Measurements from ENCODE around the gene ACIN1. TPM values are rescaled to one million over a fixed set of nuclear protein-coding genes. Genes with fewer than 3 reads are reported as not detected.

ACIN1 gene
- total RNA-seq, 1 experiment from 2014 or later, result 181 TPM

DNA sequence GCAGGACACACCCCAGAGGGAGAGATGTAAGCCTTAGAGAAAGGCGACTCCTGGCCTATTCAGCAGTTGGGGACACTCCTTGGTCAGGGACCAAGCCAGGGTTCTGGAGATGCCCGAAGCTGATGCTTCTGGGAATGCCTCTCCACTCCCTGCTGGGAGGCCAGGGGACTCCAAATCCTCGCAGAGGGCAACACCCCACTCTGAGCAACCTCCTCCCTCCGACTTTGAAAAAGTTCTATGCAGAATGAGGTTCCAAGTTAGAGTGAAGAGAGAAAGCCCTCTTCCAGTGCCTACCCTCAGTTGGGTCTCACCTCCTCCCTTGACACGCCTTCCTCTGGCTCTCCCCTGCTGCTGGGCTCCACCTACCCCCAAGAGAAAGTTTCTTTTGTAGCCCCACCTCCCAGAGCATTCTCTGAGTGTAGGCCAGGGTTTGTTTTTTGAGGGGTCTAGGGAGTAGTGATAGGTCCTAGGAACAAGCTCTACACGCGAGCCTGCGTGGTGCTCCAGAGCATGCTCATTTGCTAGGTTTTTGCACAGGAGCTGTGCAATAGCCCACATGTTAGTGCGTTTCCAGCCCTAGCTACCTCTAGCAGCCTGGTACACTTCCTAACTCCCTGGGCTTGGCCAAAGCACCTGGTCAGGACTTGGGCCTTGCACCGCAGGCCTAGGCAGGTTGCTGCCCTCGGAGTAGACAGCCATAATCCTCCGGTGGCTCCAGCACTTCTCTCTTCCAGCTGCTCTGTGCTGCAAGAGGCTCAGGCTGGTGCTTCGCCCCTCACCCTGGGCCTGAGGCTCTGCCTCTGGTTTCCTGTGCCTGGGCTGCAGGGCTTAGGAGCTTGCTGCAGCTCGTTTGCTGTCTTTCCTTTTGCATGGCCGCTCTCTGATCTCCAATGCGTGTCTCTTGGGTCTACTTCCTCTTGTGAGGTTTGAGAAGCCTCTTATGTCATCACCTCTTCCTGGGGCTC, 24.7 kb upstream of the ACIN1 start:
- no peaks in the 10 kb centered on the region for H3K36me3 Mint-ChIP-seq (ENCODE audit: insufficient read depth, unreplicated experiment)
- no peaks in the 10 kb centered on the region for H3K9me3 Mint-ChIP-seq (ENCODE audit: low read depth, unreplicated experiment)
- CTCF ChIA-PET, result interaction anchor here (0.8 to 2.7 kb wide), 5 partner anchors 25 to 141 kb away, joined by 3 to 46 read pairs (median 7); partner anchors contain the start of genes ACIN1 and C14orf119
- peaks cover 33% of the 10 kb centered on the region for H3K4me1 Mint-ChIP-seq (ENCODE audit: low read depth, unreplicated experiment)
- H3K27ac Mint-ChIP-seq (ENCODE audit: unreplicated experiment), result no peak overlapping the region
- peaks cover 41% of the 10 kb centered on the region for H3K27me3 Mint-ChIP-seq (ENCODE audit: unreplicated experiment)
- intact Hi-C loops (cut with micrococcal nuclease; ENCODE audit: unreplicated experiment), result no loop called here
- TF ChIP-seq, protein P1, sequence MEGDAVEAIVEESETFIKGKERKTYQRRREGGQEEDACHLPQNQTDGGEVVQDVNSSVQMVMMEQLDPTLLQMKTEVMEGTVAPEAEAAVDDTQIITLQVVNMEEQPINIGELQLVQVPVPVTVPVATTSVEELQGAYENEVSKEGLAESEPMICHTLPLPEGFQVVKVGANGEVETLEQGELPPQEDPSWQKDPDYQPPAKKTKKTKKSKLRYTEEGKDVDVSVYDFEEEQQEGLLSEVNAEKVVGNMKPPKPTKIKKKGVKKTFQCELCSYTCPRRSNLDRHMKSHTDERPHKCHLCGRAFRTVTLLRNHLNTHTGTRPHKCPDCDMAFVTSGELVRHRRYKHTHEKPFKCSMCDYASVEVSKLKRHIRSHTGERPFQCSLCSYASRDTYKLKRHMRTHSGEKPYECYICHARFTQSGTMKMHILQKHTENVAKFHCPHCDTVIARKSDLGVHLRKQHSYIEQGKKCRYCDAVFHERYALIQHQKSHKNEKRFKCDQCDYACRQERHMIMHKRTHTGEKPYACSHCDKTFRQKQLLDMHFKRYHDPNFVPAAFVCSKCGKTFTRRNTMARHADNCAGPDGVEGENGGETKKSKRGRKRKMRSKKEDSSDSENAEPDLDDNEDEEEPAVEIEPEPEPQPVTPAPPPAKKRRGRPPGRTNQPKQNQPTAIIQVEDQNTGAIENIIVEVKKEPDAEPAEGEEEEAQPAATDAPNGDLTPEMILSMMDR (IDR thresholded peaks at IDR 0.05; ENCODE audit: unreplicated experiment), result no peak
- H3K4me3 Mint-ChIP-seq (ENCODE audit: low read depth, unreplicated experiment), result no peak overlapping the region
- DNase-seq, result no peak
- BruUV-seq (replicated peaks), result no TSS peak

DNA sequence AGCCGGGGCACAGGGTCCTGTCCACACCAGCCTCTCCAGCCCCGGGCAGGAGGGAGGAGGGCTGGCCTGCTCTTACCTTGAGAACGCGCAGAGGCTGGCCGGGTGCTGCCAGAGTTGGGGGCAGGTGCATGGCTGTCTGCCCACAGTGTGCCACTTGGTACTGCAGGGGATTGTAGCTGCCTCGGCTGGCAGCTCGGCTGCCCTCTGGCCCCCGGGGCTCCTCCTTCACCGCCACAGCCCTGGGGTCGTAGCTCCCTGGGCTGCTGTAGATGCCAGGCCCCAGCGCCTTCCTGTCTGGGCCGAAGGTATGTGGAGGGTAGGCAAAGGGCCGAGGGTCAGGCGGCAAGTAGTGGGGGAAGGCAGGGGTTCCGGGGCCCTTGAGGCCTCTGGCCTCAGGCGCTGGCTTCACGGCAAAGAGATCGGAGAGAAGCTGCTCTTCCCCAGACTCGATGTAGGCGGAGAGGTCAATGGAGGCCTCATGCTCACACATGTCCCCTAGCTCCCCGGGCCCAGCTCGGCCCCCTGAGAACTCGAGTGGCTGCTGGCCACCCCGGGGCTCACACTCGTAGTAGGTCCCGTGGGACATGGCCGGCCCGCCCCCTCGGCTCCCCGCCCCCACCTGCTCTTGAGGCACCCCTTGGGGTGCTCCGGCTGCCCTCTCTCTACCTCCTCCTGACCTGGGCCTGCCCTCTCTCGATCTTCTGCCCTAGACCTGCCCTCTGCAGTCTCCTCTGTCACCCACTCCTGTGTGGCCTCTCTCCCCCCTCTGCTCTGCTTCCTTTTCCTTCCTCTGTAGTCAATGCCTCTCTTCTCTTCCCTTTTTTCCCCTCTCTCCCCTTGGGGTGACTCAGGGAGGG, 23.8 kb upstream of the ACIN1 start, which contains the start of gene CEBPE:
TSS of gene CEBPE (minus strand) at position 750 of the 857 bp plus-strand sequence. CDS start at position 586, 164 bp downstream.
- BruUV-seq (replicated peaks), result no TSS peak
- CTCF ChIA-PET, result no interaction called here
- Mint-ChIP-seq H3K4me3 (ENCODE audit: low read depth, unreplicated experiment) (no peak within 1 kb of the TSS), H3K36me3 (ENCODE audit: insufficient read depth, unreplicated experiment) (no peaks in the 10 kb centered on the region), H3K9me3 (ENCODE audit: low read depth, unreplicated experiment) (no peaks in the 10 kb centered on the region), H3K27me3 (ENCODE audit: unreplicated experiment) (peaks cover 32% of the 10 kb centered on the region), H3K4me1 (ENCODE audit: low read depth, unreplicated experiment) (peaks cover 32% of the 10 kb centered on the region), H3K27ac (ENCODE audit: unreplicated experiment) (no peak within 1 kb of the TSS)
- DNase-seq, result no peak
- TF ChIP-seq, protein P1 (IDR thresholded peaks at IDR 0.05; ENCODE audit: unreplicated experiment), result no peak
- intact Hi-C loops (cut with micrococcal nuclease; ENCODE audit: unreplicated experiment), result no loop called here

DNA sequence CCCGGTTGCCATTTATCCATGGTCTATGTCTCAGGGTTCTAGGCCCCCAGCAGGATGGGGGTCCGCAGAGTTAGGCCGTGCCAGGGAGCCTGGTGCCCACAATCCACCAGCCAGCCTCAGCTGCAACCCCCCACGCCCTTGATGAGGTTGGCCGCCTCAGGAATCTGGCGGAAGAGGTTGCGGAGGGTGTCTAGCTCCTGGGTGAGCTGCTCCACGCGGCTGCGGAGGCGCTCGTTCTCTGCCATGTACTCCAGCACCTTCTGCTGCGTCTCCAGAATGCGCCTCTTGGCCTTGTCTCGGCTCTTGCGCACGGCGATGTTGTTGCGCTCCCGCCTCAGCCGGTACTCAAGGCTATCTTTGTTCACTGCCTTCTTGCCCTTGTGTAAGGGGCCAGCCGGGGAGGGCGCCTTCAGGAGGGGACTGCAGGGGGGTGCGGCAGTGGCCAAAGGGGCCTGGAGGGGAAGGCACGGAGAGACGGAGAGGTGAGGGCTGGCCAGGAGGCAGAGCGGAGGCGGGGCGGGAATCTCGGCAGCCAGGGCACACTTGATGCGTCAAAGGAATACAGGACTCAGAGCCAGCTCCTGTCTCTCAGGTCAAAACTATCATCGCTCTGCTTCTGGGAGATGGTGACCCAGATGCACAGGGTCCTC, 22.6 kb upstream of the ACIN1 start:
- Mint-ChIP-seq H3K4me1 (ENCODE audit: low read depth, unreplicated experiment) (peaks cover 21% of the 10 kb centered on the region), H3K27ac (ENCODE audit: unreplicated experiment) (no peak overlapping the region), H3K4me3 (ENCODE audit: low read depth, unreplicated experiment) (no peak overlapping the region), H3K36me3 (ENCODE audit: insufficient read depth, unreplicated experiment) (no peaks in the 10 kb centered on the region), H3K27me3 (ENCODE audit: unreplicated experiment) (peaks cover 20% of the 10 kb centered on the region), H3K9me3 (ENCODE audit: low read depth, unreplicated experiment) (no peaks in the 10 kb centered on the region)
- CTCF ChIA-PET, result interaction anchor here (0.6 kb wide), 1 partner anchor 97 kb away, joined by 4 read pairs; no protein-coding TSS in a partner anchor
- intact Hi-C loops (cut with micrococcal nuclease; ENCODE audit: unreplicated experiment), result no loop called here
- BruUV-seq (replicated peaks), result no TSS peak
- no peak for DNase-seq
- TF ChIP-seq, protein P1 (IDR thresholded peaks at IDR 0.05; ENCODE audit: unreplicated experiment), result no peak

DNA sequence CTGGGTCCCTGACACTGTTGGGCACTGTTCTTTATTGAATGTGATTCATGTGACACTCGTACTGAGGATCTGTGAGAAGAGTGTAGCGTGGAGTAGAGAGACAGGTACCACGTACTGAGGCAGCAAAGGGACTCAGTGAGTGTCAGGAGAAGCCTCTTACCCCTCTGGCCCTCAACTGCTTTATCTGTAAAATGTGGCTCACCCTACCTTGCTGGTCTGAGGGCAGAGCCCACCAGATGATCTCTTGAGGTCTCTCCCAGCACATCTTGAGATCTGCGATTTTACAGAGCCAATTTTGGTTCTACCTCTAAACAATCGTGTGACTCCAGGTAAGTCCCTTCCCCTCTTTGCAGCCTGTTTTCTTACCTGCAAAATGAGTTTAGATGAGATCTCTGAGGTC, 21.0 kb upstream of the ACIN1 start:
- peaks cover 17% of the 10 kb centered on the region for H3K4me1 Mint-ChIP-seq (ENCODE audit: low read depth, unreplicated experiment)
- H3K36me3 Mint-ChIP-seq (ENCODE audit: insufficient read depth, unreplicated experiment), result no peaks in the 10 kb centered on the region
- DNase-seq, result no peak
- CTCF ChIA-PET, result interaction anchor here (1.2 kb wide), 1 partner anchor 47 kb away, joined by 3 read pairs; no protein-coding TSS in a partner anchor
- no peaks in the 10 kb centered on the region for H3K9me3 Mint-ChIP-seq (ENCODE audit: low read depth, unreplicated experiment)
- H3K27me3 Mint-ChIP-seq (ENCODE audit: unreplicated experiment), result peaks cover 5% of the 10 kb centered on the region
- H3K27ac Mint-ChIP-seq (ENCODE audit: unreplicated experiment), result no peak overlapping the region
- intact Hi-C loops (cut with micrococcal nuclease; ENCODE audit: unreplicated experiment), result no loop called here
- BruUV-seq (replicated peaks), result no TSS peak
- TF ChIP-seq, protein P1 (IDR thresholded peaks at IDR 0.05; ENCODE audit: unreplicated experiment), result no peak
- H3K4me3 Mint-ChIP-seq (ENCODE audit: low read depth, unreplicated experiment), result no peak overlapping the region

Measured in Calu3 (cell line).